GM19397 (cell line): ENCODE measurements around the gene ILK.

Experiments
- ATAC-seq: cut with Tn5 transposase; IDR thresholded peaks from one replicate; pipeline ENCODE4 v1.9.1; 2021; ENCODE audit warnings: mild to moderate bottlenecking, moderate library complexity; ENCODE audit not compliant: unreplicated experiment

Gene ILK

DNA sequence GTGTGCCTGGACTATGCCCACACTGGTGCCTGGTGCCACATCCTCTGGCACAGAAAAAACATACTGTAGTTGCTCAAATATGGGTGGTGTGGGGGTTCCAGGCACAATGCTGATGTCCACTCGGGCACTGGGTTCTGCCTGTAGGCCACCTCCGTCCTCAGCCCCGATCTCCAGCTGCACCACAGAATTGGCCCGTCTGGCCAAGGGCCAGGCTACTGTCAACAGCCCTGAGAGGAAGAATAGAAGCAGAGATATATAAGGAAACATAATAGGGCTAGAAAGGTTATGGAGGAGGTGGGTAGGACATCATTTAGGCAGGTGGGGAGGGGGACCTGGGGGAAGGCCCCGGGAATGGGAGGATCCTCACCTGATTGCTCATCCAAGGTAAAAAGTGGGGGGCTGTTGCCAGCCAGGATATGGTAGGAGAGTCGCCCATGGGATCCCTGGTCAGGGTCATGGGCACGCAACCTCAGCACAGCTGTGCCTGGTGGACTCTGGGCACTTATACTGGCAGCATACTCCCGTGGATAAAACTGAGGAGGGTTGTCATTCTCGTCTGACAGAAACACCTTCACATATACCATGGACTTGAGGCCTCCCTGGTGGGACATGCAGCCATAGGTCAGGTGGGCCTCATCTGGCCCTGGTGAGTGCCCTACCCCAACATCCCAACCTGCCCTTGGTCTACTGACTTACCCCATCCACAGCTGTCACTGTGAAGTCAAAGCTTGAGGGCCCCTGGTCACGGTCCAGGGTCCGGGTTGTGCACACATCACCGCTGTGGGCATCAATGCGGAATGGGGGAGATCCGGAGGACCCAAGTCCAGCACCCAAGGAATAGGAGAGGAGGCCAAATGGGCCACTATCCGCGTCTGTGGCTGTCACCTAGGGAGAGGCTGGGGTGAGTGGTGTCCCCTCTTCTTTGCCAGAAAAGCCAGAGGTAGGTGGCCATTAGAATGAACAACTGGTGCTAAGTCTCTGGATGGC, 30.1 kb downstream of the ILK start:
- no peak for ATAC-seq

DNA sequence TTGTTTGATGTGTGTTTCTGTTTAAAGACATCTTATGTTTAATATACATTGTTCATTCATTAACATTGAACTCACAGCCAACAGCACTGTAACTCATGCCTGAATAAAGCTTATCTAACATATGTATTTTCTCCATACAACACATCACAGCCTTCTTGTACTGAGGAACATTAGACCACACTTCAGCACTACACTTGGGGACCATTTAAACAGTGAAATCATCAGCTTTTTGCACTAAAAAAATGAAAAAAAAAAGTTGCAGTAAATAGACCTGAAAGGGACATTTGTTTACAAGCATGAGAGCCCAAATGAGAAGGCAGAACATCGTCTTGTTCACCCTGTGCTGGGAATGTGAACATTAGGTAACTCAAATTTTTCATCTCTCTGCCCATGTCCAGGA, 31.0 kb downstream of the ILK start:
- ATAC-seq = no peak

GRCh38 chr11:6635082-6635932, 31.7 kb downstream of the ILK start:
- no peak for ATAC-seq

- ATAC-seq = no peak
Observed at GRCh38 chr11:6636480-6636879, 32.9 kb downstream of the ILK start.

- ATAC-seq = no peak
Observed at GRCh38 chr11:6637871-6638270, 34.3 kb downstream of the ILK start.

DNA sequence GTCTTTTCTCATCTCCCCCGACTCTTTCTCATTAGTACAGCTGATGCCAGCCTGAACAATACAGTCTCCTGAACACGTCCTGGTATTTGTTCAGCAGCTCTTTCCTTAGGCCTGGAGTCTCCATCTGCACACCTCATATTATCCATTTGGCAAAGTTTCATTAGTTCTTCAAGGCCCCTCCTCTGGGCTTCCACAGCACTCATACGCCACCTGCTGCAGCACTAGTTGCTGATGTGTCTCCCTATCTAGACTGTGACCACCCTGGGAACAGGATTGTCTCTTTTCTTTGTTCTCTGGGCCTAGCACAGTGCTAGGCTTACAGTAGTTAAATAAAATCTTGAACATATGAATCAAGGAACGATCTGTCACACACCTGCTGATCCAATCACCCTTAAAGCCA, 34.9 kb downstream of the ILK start:
- no peak for ATAC-seq

DNA sequence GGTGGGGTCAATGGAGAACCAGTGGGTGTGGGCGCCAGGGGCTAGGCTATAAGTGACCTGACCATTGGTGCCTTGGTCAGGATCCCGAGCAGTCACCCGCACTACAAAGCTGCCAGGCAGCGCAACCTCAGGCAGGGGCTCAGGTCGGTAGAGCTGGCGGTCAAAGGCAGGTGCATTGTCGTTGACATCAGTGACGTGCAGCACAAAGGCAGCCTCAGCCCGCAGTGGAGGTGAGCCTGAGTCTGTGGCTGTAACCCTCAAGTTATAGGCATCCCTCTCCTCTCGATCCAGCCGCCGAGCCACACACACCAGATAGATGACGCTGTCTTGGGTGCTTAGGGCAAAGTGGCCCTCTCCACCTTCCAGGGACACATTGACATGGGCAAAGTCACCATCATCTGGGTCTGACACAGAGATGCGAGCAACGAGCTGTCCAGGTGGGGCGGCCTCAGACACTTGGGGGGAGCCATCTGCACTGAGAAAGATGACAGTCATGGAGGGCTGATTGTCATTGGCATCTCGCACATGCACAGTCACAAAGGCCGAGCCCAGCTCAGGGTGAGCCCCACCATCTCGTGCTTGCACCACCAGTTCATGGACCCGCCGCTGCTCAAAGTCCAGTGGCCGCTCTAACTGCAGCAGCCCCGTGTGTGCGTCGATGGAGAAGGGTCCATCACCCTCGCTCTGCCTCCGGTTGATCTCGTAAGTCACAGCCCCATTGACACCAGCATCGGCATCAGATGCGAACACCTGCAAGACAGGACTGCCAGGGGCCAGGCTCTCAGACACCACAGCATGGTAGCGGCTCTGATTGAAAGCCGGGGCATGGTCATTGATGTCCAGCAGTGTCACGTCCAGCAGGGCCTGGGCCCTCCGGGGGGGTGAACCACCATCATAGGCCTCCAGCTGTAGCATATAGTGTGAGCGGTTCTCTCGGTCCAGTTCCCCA, 36.7 kb downstream of the ILK start:
- no peak for ATAC-seq

GRCh38 chr11:6640985-6641701, 37.6 kb downstream of the ILK start:
- ATAC-seq = no peak

GRCh38 chr11:6642957-6643356, 39.4 kb downstream of the ILK start:
- ATAC-seq = no peak

DNA sequence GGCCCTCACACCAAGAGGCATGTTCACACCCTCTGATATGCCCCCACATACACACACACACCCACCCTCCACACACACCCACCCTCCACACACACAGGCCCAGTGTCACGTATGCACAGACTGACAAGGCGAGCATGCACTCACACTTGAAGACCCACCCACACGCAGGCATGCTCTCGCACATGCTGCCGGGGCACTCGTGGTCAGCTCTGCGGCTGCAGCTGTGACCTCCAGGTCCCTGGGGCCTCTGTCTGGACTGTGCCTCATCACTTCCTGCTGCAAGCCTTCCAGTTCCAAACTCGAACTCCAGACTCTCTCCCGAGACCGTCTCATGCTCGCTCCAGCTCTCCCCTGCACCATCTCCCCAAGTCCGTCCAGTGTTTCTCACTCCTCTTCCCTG, 42.5 kb downstream of the ILK start:
- no peak for ATAC-seq

GRCh38 chr11:6646576-6646917, 43.0 kb downstream of the ILK start:
- no peak for ATAC-seq

DNA sequence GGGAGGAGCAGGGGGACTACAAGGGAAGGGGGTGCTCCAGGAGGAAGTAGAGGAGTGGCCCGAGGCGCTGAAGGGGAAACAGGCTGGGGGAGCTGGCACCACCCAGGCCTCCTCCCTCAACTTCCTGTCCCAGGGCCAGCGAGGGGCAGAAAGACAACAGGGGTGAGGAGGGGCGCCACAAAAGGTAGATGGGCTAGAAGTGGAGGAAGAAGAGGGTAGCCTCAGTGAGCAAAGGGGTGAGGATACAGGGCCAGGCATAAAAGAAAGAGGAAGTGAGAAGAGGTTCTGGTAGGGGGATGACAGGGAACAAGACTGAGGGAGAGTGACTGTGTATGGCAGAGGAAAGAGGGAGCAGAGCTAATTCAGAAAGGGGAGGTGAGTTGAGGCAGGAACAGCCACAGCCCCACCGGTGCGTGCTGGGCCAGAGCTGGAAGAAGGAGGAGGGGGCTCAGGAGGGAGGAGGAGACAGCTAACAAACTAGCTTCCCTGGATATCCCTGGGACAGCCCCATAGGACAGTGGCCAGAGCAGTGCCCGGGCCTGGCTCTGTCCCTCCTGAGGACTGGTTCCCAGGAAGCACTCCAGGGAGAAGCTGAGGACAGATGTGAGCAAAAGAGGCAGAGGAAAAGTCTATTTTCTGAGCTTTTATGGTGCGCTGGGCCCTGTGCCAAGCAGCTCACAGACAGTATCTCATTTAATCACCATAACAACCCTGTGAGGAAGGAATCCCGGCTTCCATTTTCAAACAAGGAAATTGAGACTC, 43.5 kb downstream of the ILK start:
- peak; percentile 70 for ATAC-seq

DNA sequence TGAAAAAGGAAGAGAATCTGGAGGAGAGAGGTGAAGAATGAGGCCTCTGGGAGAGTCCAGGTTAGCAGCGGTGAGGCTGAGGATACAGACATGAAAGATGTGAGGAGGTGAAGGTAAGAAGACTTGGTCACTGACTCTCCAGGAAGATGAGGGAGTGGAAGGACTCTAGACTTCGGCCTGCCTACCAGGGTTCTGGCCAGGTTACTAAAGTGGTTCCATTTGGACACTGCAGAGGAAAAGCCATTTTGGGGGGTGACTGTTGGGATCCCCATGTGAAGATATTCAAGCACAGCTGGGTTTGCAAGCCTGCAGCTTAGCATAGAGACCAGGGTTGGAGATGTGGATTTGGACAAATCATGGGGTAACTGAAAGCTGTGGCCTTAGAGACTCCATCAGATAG, 44.3 kb downstream of the ILK start:
- ATAC-seq = no peak

DNA sequence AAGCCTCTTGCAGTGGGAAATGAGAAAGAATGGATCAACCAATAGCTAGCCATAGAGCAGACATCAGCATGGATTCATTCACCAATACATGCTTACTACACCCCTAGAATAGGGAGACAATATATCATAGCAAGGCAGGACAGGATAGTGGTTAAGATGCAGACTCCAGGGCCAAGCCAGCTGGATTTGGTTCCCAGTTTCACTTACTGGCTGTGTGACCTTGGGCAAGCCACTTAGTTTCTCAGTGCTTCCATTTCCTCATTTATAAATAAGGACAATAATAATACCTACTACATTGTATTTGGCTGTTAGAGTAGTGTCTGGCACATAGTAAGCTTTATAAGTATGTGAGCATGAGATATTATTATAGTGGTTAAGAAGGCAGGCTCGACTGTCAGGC, 44.9 kb downstream of the ILK start:
- ATAC-seq = no peak

DNA sequence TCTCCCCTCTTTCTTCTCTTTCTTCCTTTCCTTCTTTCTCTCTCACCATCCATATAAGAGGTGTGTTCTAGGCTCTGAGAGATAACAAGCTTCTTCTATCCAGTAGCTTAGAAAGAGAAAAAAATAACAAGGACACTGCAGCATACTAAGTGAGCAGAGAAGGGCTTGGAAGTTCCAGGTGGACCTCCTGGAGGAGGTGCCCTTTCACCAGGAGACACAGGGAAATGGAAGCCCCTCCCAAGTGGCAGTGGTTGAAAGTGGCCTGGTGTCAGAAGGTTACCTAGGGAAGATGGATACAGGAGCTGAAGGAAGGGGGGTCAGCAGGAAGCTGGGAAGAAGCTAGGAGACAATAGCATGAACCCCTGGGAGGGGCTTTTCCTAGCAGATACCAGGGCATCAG, 46.5 kb downstream of the ILK start:
- no peak for ATAC-seq

DNA sequence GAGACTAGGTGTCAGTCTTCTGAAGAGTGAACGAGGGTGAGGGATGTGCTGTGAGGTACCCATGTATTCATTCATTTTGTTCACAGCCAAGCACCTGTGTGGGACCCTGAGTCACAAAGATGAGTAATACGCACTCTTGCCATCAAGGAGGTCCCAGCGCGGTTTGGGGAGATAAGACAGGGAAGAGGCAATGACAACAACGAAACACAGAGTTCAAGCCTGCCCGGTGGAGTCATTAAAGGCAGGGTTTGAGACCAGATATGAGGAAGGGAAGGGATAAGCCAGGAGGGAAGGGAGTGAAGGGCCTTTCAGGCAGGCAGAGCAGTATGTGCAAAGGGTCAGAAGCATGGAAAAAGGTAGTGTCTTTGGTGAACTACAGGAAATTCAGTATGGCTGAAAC, 47.4 kb downstream of the ILK start:
- no peak for ATAC-seq

GRCh38 chr11:6652182-6652581, 48.6 kb downstream of the ILK start:
- no peak for ATAC-seq

DNA sequence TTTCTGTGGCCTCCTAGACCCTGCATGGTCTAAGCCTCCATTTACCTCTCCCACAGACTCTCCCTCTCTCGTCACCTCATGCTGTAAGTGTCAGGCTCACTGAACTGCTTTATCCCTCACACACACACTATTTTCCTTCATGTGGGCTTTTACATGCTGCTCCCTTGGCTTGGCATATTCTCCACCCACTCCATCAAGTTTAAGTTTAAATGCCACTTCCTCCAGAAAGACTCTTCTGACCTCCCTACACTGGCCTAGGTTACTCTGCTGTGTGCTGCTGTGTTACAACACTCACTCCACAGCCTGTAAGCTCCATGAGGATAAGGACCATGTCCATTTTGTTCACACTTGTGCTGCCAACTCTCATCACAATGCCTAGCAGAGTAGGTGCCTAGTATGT, 49.5 kb downstream of the ILK start:
- ATAC-seq = no peak

- no peak for ATAC-seq
Observed at GRCh38 chr11:6653656-6654055, 50.1 kb downstream of the ILK start.
